HG02642 (cell line): Measurements from ENCODE around the gene LCN2.

Experiments
- ATAC-seq: cut with Tn5 transposase; IDR thresholded peaks from one replicate; pipeline ENCODE4 v1.9.1; 2021; ENCODE audit warnings: mild to moderate bottlenecking; ENCODE audit not compliant: unreplicated experiment, poor library complexity

Gene LCN2

GRCh38 chr9:128114326-128115186 is 34.7 kb upstream of the LCN2 start:
- ATAC-seq: no peak

GRCh38 chr9:128115187-128116103 is 33.8 kb upstream of the LCN2 start:
- peak; percentile 38 for ATAC-seq

- ATAC-seq: no peak
These were observed 32.9 kb upstream of the LCN2 start for GRCh38 chr9:128116104-128117083.

- peak; percentile 63 for ATAC-seq
These were observed 31.4 kb upstream of the LCN2 start for GRCh38 chr9:128117613-128118471.

DNA sequence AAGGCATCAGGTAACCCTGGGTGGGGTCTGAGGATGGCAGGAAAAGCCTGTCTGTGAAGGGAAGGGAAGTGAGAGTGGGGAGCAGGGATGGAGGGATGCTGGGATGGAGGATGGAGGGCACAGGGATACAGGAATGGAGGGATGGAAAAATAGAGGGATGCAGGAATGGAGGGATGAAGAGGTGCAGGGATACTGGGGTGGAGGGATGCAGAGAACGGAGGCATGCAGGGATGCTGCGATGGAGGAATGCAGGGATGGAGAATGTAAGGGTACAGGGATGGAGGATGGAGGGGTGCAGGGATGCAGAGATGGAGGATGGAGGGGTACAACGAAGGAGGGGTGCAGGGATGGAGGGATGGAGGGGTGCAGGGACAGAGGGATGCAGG is 30.8 kb upstream of the LCN2 start:
- no peak for ATAC-seq

- no peak for ATAC-seq
These were observed 30.1 kb upstream of the LCN2 start for GRCh38 chr9:128118971-128119665.

DNA sequence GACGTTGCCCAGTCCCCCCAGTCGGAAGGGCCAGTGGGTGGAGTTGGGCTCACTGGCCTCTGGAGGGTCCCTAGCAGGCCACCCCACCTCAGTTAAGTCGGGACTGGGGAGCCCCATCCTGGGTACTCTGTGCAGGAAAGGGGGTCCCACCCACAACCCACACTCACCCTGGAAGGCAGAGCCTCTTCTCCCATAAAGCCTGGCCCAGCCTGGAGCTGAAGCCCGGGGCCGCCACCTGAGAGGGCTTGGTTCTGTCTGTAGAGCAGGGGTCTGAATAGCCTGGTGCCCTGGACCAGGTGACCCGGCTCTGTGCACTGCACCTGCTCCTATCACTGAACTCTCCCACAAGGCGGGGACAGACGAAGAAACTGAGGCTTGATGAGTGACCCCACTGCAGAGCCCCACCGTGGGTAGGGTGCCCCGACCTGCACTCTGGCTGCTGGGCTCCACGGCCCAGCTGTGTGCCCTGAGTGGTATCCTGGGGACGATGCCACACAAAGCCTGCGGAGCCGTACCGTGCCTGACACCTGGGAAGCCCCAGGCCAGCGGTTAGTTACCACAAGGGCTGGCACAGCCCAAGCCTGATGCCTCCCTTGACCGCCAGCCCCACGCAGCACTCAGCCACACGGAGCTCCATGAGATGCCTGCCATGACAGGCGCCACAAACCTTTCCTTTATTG is 29.1 kb upstream of the LCN2 start:
- no peak for ATAC-seq

GRCh38 chr9:128120741-128121465 is 28.4 kb upstream of the LCN2 start:
- ATAC-seq: no peak

DNA sequence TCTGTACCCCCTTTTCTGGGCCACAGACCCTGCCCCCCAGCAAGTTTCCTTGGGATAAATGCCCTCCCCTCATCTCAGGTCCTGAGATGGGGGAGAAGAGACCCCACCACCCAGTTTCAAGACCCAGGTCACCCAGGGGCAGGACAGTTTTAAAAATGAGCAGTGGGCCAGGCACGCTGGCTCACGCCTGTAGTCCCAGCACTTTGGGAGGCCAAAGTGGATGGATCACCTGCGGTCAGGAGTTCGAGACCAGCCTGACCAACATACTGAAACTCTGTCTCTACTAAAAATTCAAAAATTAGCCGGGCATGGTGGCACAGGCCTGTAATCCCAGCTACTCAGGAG is 27.8 kb upstream of the LCN2 start:
- no peak for ATAC-seq

DNA sequence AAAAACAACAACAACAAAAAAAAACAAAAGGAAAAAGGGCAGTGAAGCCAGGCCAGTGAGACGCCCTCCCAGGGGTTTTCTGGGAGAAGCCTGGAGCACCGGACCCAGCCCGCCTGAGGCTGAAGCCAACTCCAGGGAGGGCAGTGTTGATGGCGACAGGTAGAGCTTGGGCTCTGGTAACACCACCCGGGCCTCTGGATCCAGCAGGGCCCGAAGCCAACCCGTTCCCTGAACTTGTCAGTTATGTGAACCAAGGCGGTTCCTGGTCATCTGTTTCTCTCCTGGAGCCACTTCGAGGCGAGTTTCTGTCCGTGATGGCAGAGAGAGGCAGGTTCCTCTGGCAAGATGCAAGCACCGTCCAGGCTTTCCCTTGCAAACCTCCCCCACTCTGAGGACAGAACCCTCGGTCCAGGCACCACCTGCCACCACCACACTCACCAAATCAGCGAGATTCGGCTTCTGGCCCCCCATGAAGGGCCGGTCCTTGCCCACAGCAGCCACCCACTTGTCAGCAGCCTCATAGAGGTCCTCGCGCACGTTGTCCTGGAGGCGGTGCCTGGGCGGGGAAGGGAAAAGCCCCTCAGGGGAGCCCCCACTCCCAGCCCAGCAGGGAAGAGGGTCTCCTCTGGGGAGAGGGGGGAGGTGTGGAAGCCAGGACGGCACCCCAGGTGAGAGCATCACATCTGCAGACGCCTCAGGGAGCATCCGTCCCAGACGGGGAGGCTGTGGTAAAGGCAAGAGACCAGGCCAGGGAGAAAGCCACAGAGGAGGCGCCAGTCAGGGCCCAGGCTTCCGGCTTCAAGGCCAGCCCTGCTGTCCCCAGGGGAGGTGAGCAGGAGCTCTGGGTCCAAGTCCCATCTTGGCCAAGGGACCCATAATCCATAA is 27.1 kb upstream of the LCN2 start:
- ATAC-seq: no peak

DNA sequence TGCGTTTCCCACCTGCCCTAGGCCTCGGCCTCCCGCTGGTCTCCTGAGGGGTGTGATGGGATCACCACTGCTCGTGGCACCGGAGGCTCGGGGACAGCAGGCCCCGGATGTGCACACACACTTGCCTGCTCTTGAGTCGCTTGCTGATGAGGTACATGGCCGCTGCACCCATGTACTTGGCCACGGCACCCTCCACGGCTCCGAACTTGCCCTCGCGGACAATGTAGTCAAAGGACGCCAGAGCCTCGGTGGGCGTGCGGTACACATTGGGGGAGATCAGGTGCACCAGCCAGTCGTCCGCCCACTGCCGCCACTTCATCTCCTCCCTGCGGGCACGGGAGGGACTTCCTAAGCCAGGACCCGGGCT is 26.5 kb upstream of the LCN2 start:
- no peak for ATAC-seq

GRCh38 chr9:128123451-128124080 is 25.7 kb upstream of the LCN2 start:
- ATAC-seq: no peak

- no peak for ATAC-seq
These were observed 24.8 kb upstream of the LCN2 start for GRCh38 chr9:128124451-128124850.

- no peak for ATAC-seq
These were observed 24.2 kb upstream of the LCN2 start for GRCh38 chr9:128124873-128125579.

GRCh38 chr9:128125580-128126354 is 23.5 kb upstream of the LCN2 start:
- no peak for ATAC-seq
